K562 (cell line): ENCODE measurements around the gene WWTR1.

ENCODE experiments used
- ARID2 ChIP-seq: fragments of 450-650 bp; IDR thresholded peaks from 2 replicates; pipeline ENCODE4 v1.6.1; 2017; ENCODE audit warnings: antibody characterized with exemption, mild to moderate bottlenecking
- CTCF ChIP-seq, 3 experiments: IDR thresholded peaks in 2 of 3; conservative IDR thresholded peaks in 1 of 3; 2 replicates each; pipeline ENCODE4 v1.5.1; 2011 to 2012; ENCODE audit warnings: low read length in 3 of 3, mild to moderate bottlenecking in 3 of 3, control low read depth in 2 of 3, improper control_type of control experiment in 1 of 3, inconsistent platforms in 1 of 3, low read depth in 1 of 3, mixed read lengths in 1 of 3, moderate library complexity in 1 of 3; ENCODE audit not compliant: insufficient read depth in 2 of 3
- FOXJ3 ChIP-seq: sonication (generic); formaldehyde crosslinking; IDR thresholded peaks from 2 replicates; pipeline ENCODE4 v1.4.0; 2020; ENCODE audit warnings: mild to moderate bottlenecking, missing genetic modification reagents
- GABPA ChIP-seq: fragments of 200-800 bp; sonication (Bioruptor generic); conservative IDR thresholded peaks from 2 replicates; pipeline ENCODE4 v1.6.1; 2016; ENCODE audit warnings: low read depth, missing genetic modification characterization, missing compliant biosample characterization
- JUND ChIP-seq, 2 experiments: IDR thresholded peaks; 2 replicates in 1 of 2; 3 replicates in 1 of 2; pipeline ENCODE4 v1.6.1; 2011; ENCODE audit warnings: borderline replicate concordance in 2 of 2, low read depth in 2 of 2, low read length in 2 of 2, improper control_type of control experiment in 1 of 2, missing biosample characterization in 1 of 2, missing genetic modification characterization in 1 of 2, missing genetic modification reagents in 1 of 2
- POLR2A ChIP-seq: fragments of 450-650 bp; conservative IDR thresholded peaks from 2 replicates; pipeline ENCODE4 v1.6.1; 2016
- PTBP1 ChIP-seq: fragments of 200-400 bp; formaldehyde crosslinking; IDR thresholded peaks from 2 replicates; pipeline ENCODE4 v1.6.1; 2017; ENCODE audit warnings: low read depth, low read length
- ZNF134 ChIP-seq: fragments of 250-450 bp; sonication (Bioruptor Pico); conservative IDR thresholded peaks from 2 replicates; pipeline ENCODE4 v1.4.0; 2020
- ZNF449 ChIP-seq: fragments of 250-450 bp; sonication (Bioruptor Pico); IDR thresholded peaks from 2 replicates; pipeline ENCODE4 v1.8.0; 2022; ENCODE audit warnings: moderate library complexity, mild to moderate bottlenecking, inconsistent platforms
- TF ChIP-seq, protein P1 (sequence below): sonication (generic); formaldehyde crosslinking; IDR thresholded peaks from 2 replicates; pipeline ENCODE4 v1.5.0; 2020; ENCODE audit warnings: missing genetic modification reagents

- TF ChIP-seq, protein P1, sequence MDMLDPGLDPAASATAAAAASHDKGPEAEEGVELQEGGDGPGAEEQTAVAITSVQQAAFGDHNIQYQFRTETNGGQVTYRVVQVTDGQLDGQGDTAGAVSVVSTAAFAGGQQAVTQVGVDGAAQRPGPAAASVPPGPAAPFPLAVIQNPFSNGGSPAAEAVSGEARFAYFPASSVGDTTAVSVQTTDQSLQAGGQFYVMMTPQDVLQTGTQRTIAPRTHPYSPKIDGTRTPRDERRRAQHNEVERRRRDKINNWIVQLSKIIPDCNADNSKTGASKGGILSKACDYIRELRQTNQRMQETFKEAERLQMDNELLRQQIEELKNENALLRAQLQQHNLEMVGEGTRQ (CRISPR knock-in tag) = no peak
- TF ChIP-seq ZNF134 (CRISPR knock-in tag) = no peak
- TF ChIP-seq FOXJ3 (CRISPR knock-in tag) = no peak
- no peak for TF ChIP-seq JUND (IDR thresholded peaks at IDR 0.05; ENCODE audit: borderline replicate concordance, low read depth, low read length)
- no peak for TF ChIP-seq JUND (tag; IDR thresholded peaks at IDR 0.05; ENCODE audit: borderline replicate concordance, low read depth, low read length)
- no peak for TF ChIP-seq PTBP1
- TF ChIP-seq CTCF (IDR thresholded peaks at IDR 0.05 in 2 of 3, conservative IDR thresholded peaks at IDR 0.05 in 1 of 3; ENCODE audit: insufficient read depth in 2 of 3, low read depth in 1 of 3, low read length in 3 of 3) = no peak
- TF ChIP-seq ARID2 = no peak
- no peak for TF ChIP-seq POLR2A
- TF ChIP-seq GABPA (tag) = no peak
- no peak for TF ChIP-seq ZNF449 (CRISPR knock-in tag)
Observed at GRCh38 chr3:149701977-149702350, 44.1 kb upstream of the WWTR1 start.
